Activated CD8-positive, alpha-beta T cell treated with anti-CD3 and anti-CD28 coated beads for 36 hours (primary cell): ENCODE measurements around the gene SLC16A7. TPM values are rescaled to one million over a fixed set of nuclear protein-coding genes. Genes with fewer than 3 reads are reported as not detected.
"Not testable (repeated sequence)": the region's sequence is repeated elsewhere in the genome, so short reads cannot be mapped to it uniquely, and the experiment has no call there.

Source experiments
- ATAC-seq: fragments of 200-7000 bp; cut with Tn5 transposase; one replicate; pipeline ENCODE4 v1.10.0; 2021; ENCODE audit warnings: mild to moderate bottlenecking, moderate library complexity
- CTCF ChIA-PET: fragments of 350-600 bp; sonication (Branson Sonifier 250); formaldehyde crosslinking; loops from one replicate; lab custom pipeline; 2021; ENCODE audit warnings: antibody characterized with exemption; lab: Charles Lee
- POLR2A ChIA-PET: fragments of 350-600 bp; sonication (Branson Sonifier 250); formaldehyde crosslinking; loops from one replicate; lab custom pipeline; 2021; ENCODE audit warnings: antibody characterized with exemption; lab: Charles Lee
- DNase-seq: peaks from one replicate; pipeline ENCODE4 v3.0.0-alpha.2; 2020
- H3K27ac Mint-ChIP-seq: one replicate; pipeline ENCODE4 v1.8.0; 2021; ENCODE audit warnings: mild to moderate bottlenecking, mixed read lengths
- H3K27me3 Mint-ChIP-seq: one replicate; pipeline ENCODE4 v1.8.0; 2021; ENCODE audit warnings: mixed read lengths
- H3K36me3 Mint-ChIP-seq: one replicate; pipeline ENCODE4 v1.8.0; 2021; ENCODE audit warnings: low read depth, mixed read lengths
- H3K4me1 Mint-ChIP-seq: one replicate; pipeline ENCODE4 v1.8.0; 2021; ENCODE audit warnings: low read depth, mixed read lengths
- H3K4me3 Mint-ChIP-seq: one replicate; pipeline ENCODE4 v1.8.0; 2021; ENCODE audit warnings: mild to moderate bottlenecking, moderate library complexity, mixed read lengths
- H3K9me3 Mint-ChIP-seq: one replicate; pipeline ENCODE4 v1.8.0; 2021; ENCODE audit warnings: mixed read lengths
- intact Hi-C: fragments of 100-400 bp; cut with micrococcal nuclease; formaldehyde crosslinking; loops from one replicate; pipeline ENCODE4 v1.10.0; 2022
- total RNA-seq, 2 experiments: library from RNA; stranded (reverse); gene quantifications; one replicate each; pipeline ENCODE4 v1.2.3, GENCODE V29; 2021
- TF ChIP-seq, protein P1 (sequence below): fragments of 200-600 bp; IDR thresholded peaks from one replicate; pipeline ENCODE4 v1.8.0; 2022; ENCODE audit warnings: antibody characterized with exemption, mild to moderate bottlenecking

Gene SLC16A7
- total RNA-seq, 2 experiments from 2014 or later, result 21.0 to 21.4 TPM

DNA sequence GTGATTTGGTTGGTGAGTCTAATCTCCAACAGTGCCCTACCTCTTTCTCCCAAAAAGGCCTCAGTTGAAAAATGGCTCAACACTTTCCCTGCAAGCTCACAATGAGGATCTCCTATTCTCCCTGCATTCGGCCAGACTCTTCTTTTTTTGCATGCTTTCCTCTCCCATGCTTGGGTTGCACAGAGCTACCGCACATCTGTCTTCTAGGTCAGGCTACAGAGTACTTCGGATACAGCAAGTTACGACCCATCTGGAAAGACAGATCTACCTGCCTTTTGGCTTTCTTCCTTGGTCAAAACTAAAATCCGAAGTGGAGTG is 305 bp upstream of the SLC16A7 start:
- no peaks in the 10 kb centered on the region for H3K27me3 Mint-ChIP-seq
- ATAC-seq, result no peak
- intact Hi-C loops, result loop anchor here (10.0 kb wide), 1 partner anchor 191 kb away; no protein-coding TSS in a partner anchor
- peak overlapping the region; percentile 98 for H3K27ac Mint-ChIP-seq
- TF ChIP-seq, protein P1, sequence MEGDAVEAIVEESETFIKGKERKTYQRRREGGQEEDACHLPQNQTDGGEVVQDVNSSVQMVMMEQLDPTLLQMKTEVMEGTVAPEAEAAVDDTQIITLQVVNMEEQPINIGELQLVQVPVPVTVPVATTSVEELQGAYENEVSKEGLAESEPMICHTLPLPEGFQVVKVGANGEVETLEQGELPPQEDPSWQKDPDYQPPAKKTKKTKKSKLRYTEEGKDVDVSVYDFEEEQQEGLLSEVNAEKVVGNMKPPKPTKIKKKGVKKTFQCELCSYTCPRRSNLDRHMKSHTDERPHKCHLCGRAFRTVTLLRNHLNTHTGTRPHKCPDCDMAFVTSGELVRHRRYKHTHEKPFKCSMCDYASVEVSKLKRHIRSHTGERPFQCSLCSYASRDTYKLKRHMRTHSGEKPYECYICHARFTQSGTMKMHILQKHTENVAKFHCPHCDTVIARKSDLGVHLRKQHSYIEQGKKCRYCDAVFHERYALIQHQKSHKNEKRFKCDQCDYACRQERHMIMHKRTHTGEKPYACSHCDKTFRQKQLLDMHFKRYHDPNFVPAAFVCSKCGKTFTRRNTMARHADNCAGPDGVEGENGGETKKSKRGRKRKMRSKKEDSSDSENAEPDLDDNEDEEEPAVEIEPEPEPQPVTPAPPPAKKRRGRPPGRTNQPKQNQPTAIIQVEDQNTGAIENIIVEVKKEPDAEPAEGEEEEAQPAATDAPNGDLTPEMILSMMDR, result no peak
- H3K4me1 Mint-ChIP-seq, result peaks cover 47% of the 10 kb centered on the region
- peak overlapping the region; percentile 85 for H3K4me3 Mint-ChIP-seq
- H3K9me3 Mint-ChIP-seq, result no peaks in the 10 kb centered on the region
- no peak for DNase-seq
- POLR2A ChIA-PET, result interaction anchor here (0.9 to 1.7 kb wide), 7 partner anchors 8 to 177 kb away, joined by 3 to 7 read pairs (median 3); no protein-coding TSS in a partner anchor
- CTCF ChIA-PET, result interaction anchor here (0.7 to 1.5 kb wide), 4 partner anchors 41 to 213 kb away, joined by 3 read pairs; no protein-coding TSS in a partner anchor
- H3K36me3 Mint-ChIP-seq, result peaks cover 30% of the 10 kb centered on the region

DNA sequence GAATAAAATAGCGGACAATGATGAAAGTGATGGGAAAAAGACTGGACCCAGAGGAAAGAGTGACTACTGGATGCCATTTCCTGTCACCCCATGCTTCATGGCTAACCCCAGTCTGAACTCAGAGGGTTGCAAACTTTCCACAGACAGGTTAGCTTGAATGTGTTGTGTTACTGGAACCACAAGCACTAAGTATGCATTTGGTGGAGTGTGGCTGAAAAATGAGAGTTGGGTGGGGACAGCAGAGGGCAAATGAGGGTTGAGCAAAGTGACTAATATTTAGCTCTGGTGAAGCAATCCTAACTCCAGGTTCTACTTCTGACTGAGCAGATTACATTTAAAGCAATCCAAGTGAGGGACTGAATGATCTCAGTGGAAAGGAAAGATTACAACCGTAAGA is 1.6 kb downstream of the SLC16A7 start:
- peaks cover 43% of the 10 kb centered on the region for H3K36me3 Mint-ChIP-seq

DNA sequence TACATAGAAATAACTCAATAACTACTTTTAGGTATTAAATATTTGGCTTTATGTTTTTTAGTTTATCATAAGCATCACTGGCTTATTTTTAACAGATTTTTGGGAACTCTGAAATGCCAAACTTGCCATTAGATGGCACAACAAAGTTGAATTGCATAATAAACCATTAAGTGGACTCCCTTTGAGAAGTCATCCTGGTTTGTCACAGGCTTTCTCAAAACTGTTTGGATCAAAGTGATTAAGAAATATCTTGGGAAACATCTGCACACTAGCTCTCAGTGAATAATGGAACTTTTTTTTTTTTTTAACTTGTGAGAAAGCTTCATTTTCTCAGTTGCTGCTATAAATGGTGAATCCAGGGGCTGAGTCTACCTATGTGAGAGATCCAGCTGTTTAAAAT is 4.3 kb downstream of the SLC16A7 start:
- H3K4me3 Mint-ChIP-seq, result no peak overlapping the region
- POLR2A ChIA-PET, result interaction anchor here (1.1 kb wide), 1 partner anchor 57 kb away, joined by 3 read pairs; no protein-coding TSS in a partner anchor
- TF ChIP-seq, protein P1, result no peak
- H3K9me3 Mint-ChIP-seq, result peaks cover 2% of the 10 kb centered on the region
- intact Hi-C loops, result no loop called here
- no peak for DNase-seq
- peaks cover 59% of the 10 kb centered on the region for H3K36me3 Mint-ChIP-seq
- peaks cover 68% of the 10 kb centered on the region for H3K4me1 Mint-ChIP-seq
- no peak for ATAC-seq
- no peak overlapping the region for H3K27ac Mint-ChIP-seq
- CTCF ChIA-PET, result no interaction called here
- no peaks in the 10 kb centered on the region for H3K27me3 Mint-ChIP-seq

More for the DNA sequence above, 1.6 kb downstream of the SLC16A7 start:
- Mint-ChIP-seq H3K27me3 (no peaks in the 10 kb centered on the region), H3K27ac (peak overlapping the region; percentile 98), H3K9me3 (no peaks in the 10 kb centered on the region), H3K4me3 (peak overlapping the region; percentile 85), H3K4me1 (peaks cover 61% of the 10 kb centered on the region)
- POLR2A ChIA-PET, result interaction anchor here (1.0 to 1.1 kb wide), 3 partner anchors 13 to 95 kb away, joined by 3 to 4 read pairs (median 3); no protein-coding TSS in a partner anchor
- DNase-seq (peak; percentile 86), ATAC-seq (peak; percentile 60)
- intact Hi-C loops, result loop anchor here (10.0 kb wide), 1 partner anchor 193 kb away; no protein-coding TSS in a partner anchor
- CTCF ChIA-PET, result no interaction called here
- TF ChIP-seq, protein P1, result no peak

DNA sequence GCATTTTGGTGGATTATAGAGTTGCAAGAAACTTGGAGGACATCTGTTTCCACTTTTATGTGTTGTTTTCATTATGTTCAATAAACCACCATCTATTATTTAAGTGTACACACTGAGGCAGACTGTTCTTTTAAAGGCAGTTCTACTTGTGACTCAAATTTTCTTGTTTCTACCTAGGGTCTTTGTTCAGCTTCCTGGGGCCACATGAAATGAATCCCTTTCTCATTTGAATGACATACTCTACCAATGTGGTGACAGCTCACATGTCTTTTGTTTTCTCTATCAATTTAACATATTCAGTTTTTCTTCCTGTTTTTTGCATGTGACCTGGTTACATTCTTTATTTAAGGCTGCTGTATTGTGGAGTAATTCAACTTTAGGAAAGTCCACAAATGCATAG is 7.9 kb downstream of the SLC16A7 start:
- Mint-ChIP-seq H3K27me3 (no peaks in the 10 kb centered on the region), H3K4me1 (peaks cover 68% of the 10 kb centered on the region), H3K27ac (peak overlapping the region; percentile 4), H3K4me3 (no peak overlapping the region), H3K36me3 (peaks cover 71% of the 10 kb centered on the region), H3K9me3 (peaks cover 2% of the 10 kb centered on the region)
- CTCF ChIA-PET, result no interaction called here
- ATAC-seq (peak; percentile 79), DNase-seq (no peak)
- POLR2A ChIA-PET, result no interaction called here
- TF ChIP-seq, protein P1, result no peak
- intact Hi-C loops, result no loop called here

DNA sequence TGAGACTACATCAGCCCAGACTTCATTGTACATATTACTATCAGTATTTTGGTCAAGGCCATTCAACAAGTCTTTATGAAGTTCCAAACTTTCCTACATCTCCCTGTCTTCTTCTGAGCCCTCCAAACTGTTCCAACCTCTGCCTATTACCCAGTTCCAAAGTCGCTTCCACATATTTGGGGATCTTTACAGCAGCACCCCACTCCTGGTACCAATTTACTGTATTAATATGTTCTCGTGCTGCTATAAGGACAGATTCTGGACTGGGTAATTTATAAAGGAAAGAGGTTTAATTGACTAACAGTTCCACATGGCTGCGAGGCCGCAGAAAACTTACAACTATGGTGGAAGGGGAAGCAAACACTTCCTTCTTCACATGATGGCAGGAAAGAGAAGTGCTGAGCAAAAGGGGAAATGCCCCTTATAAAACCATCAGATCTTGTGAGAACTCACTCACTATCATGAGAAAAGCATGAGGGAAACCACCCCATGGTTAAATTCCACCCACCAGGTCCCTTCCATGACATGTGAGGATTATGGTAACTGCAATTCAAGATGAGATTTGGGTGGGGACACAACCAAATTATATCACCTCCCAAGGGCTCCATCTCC is 17.1 kb downstream of the SLC16A7 start:
- intact Hi-C loops, H3K27me3 Mint-ChIP-seq, DNase-seq, ATAC-seq, H3K27ac Mint-ChIP-seq, H3K4me3 Mint-ChIP-seq, CTCF ChIA-PET, POLR2A ChIA-PET: not testable (repeated sequence)
- peaks cover 58% of the 10 kb centered on the region for H3K36me3 Mint-ChIP-seq
- peaks cover 33% of the 10 kb centered on the region for H3K9me3 Mint-ChIP-seq
- peaks cover 16% of the 10 kb centered on the region for H3K4me1 Mint-ChIP-seq
